Astrocyte (in vitro differentiated cells and primary cell): ENCODE data around the gene CHRM2. TPM values are rescaled to one million over a fixed set of nuclear protein-coding genes. Genes with fewer than 3 reads are reported as not detected.

Experiments used
- DNase-seq: peaks from one replicate; pipeline ENCODE4 v3.0.0-alpha.2; 2010; ENCODE audit warnings: low read depth
- FAIRE-seq: peaks from 2 replicates; lab custom pipeline; 2011; peaks lifted over from hg19 to GRCh38; lab: Jason Lieb, UNC
- H2AFZ ChIP-seq: 2 replicates; pipeline ENCODE4 v1.6.0; 2012; ENCODE audit warnings: low read depth, low read length, inconsistent platforms
- H3K27ac ChIP-seq: 2 replicates; pipeline ENCODE4 v1.5.1; 2011; ENCODE audit warnings: low read depth, low read length, inconsistent platforms
- H3K27me3 ChIP-seq: 2 replicates; pipeline ENCODE4 v1.6.0; 2011; ENCODE audit warnings: low read length, inconsistent platforms; ENCODE audit not compliant: insufficient read depth
- H3K36me3 ChIP-seq: 2 replicates; pipeline ENCODE4 v1.5.1; 2011; ENCODE audit warnings: low read length, inconsistent platforms; ENCODE audit not compliant: insufficient read depth
- H3K4me1 ChIP-seq: 2 replicates; pipeline ENCODE4 v1.5.1; 2011; ENCODE audit warnings: low read length, inconsistent platforms; ENCODE audit not compliant: insufficient read depth
- H3K4me2 ChIP-seq: 2 replicates; pipeline ENCODE4 v1.6.0; 2012; ENCODE audit warnings: low read length, inconsistent platforms
- H3K4me3 ChIP-seq: 2 replicates; pipeline ENCODE4 v1.5.1; 2011; ENCODE audit warnings: low read depth, mild to moderate bottlenecking, low read length, inconsistent platforms; ENCODE audit not compliant: insufficient read depth
- H3K79me2 ChIP-seq: 2 replicates; pipeline ENCODE4 v1.6.0; 2012; ENCODE audit warnings: mild to moderate bottlenecking, low read length, inconsistent platforms; ENCODE audit not compliant: insufficient read depth
- H3K9ac ChIP-seq: 2 replicates; pipeline ENCODE4 v1.6.0; 2012; ENCODE audit warnings: mild to moderate bottlenecking, low read length, inconsistent platforms
- H3K9me3 ChIP-seq: 2 replicates; pipeline ENCODE4 v1.5.1; 2012; ENCODE audit warnings: low read depth, mild to moderate bottlenecking, low read length, inconsistent platforms; ENCODE audit not compliant: insufficient read depth
- H4K20me1 ChIP-seq: 2 replicates; pipeline ENCODE4 v1.6.0; 2012; ENCODE audit warnings: low read length, inconsistent platforms; ENCODE audit not compliant: insufficient read depth
- H3K27ac Mint-ChIP-seq: one replicate; pipeline ENCODE4 v1.8.0; 2021; ENCODE audit warnings: mild to moderate bottlenecking, mixed read lengths; ENCODE audit not compliant: unreplicated experiment
- H3K27me3 Mint-ChIP-seq: one replicate; pipeline ENCODE4 v1.8.0; 2021; ENCODE audit warnings: low read depth, mixed read lengths; ENCODE audit not compliant: unreplicated experiment
- H3K36me3 Mint-ChIP-seq: one replicate; pipeline ENCODE4 v1.8.0; 2021; ENCODE audit warnings: low read depth, mixed read lengths; ENCODE audit not compliant: unreplicated experiment
- H3K4me1 Mint-ChIP-seq: one replicate; pipeline ENCODE4 v1.8.0; 2021; ENCODE audit warnings: low read depth, mixed read lengths; ENCODE audit not compliant: unreplicated experiment
- H3K4me3 Mint-ChIP-seq: one replicate; pipeline ENCODE4 v1.8.0; 2021; ENCODE audit warnings: mild to moderate bottlenecking, moderate library complexity, mixed read lengths; ENCODE audit not compliant: unreplicated experiment
- H3K9me3 Mint-ChIP-seq: one replicate; pipeline ENCODE4 v1.8.0; 2021; ENCODE audit warnings: mild to moderate bottlenecking, mixed read lengths; ENCODE audit not compliant: unreplicated experiment
- CTCF ChIP-seq: IDR thresholded peaks from 2 replicates; pipeline ENCODE4 v1.5.1; 2011; ENCODE audit warnings: low read depth, mild to moderate bottlenecking, inconsistent platforms, low read length, moderate library complexity; ENCODE audit not compliant: insufficient read depth
- EZH2 ChIP-seq: IDR thresholded peaks from 2 replicates; pipeline ENCODE4 v1.6.1; 2012; ENCODE audit warnings: mild to moderate bottlenecking, low read length, inconsistent platforms; ENCODE audit not compliant: insufficient read depth
- total RNA-seq: library from RNA; stranded (reverse); gene quantifications from 2 replicates; pipeline ENCODE4 v1.2.1, GENCODE V29; 2021

Gene CHRM2
- total RNA-seq, 1 donor from 2014 or later, result not detected

DNA sequence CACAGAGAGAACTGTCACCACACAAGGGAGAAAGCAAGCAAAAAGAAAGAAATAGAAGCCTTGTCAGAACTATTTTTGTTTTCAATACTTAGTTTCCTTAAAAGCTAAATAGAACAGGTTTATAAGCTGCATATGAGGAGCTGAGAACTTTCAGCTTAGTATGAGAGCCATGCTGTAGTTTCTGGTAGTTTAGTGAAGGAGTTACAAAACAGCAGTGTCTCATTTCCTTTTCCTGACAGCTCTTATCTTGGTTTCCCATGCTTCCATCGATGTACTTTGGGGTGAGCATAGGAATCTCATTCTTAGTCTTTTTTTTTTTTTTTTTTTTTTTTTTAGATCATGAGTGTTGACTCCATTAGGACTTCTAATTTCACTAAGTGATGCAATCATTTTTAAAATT, 8.6 kb upstream of the CHRM2 start:
- peak; percentile 17 for DNase-seq
- no peak overlapping the region for H3K27ac Mint-ChIP-seq
- Histone ChIP-seq H3K4me2 (no peak overlapping the region), H3K79me2 (no peaks in the 10 kb centered on the region), H3K36me3 (no peaks in the 10 kb centered on the region), H3K9ac (no peak overlapping the region), H3K27ac (no peak overlapping the region), H4K20me1 (no peaks in the 10 kb centered on the region), H3K27me3 (peaks cover 12% of the 10 kb centered on the region), H2AFZ (no peak overlapping the region), H3K9me3 (no peaks in the 10 kb centered on the region), H3K4me1 (no peaks in the 10 kb centered on the region), H3K4me3 (no peak overlapping the region)
- no peak for TF ChIP-seq EZH2
- TF ChIP-seq CTCF, result no peak
- H3K27me3 Mint-ChIP-seq, result peaks cover 16% of the 10 kb centered on the region
- H3K9me3 Mint-ChIP-seq, result no peaks in the 10 kb centered on the region
- H3K36me3 Mint-ChIP-seq, result no peaks in the 10 kb centered on the region
- H3K4me3 Mint-ChIP-seq, result no peak overlapping the region
- no peaks in the 10 kb centered on the region for H3K4me1 Mint-ChIP-seq
- no peak for FAIRE-seq

DNA sequence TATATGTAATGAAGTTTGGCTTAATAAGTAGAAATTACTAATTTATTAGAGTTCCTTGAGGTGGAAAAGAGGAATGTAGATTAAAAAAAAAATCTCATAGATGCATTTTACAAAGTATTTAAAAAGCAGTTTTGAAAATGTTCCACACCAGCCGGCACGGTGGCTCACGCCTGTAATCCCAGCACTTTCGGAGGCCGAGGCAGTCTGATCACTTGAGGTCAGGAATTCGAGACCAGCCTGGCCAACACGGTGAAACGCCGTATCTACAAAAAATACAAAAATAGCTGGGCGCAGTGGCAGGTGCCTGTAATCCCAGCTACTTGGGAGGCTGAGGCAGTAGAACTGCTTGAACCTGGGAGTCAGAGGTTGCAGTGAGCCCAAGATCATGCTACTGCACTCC, 3.2 kb upstream of the CHRM2 start:
- no peak overlapping the region for H3K27ac Mint-ChIP-seq
- no peak overlapping the region for H3K4me2 ChIP-seq
- no peaks in the 10 kb centered on the region for H3K36me3 ChIP-seq
- H3K79me2 ChIP-seq, result no peaks in the 10 kb centered on the region
- FAIRE-seq (no peak), DNase-seq (no peak)
- H3K4me1 Mint-ChIP-seq, result peaks cover 10% of the 10 kb centered on the region
- H3K4me1 ChIP-seq, result peaks cover 21% of the 10 kb centered on the region
- no peak overlapping the region for H3K4me3 Mint-ChIP-seq
- H3K36me3 Mint-ChIP-seq, result no peaks in the 10 kb centered on the region
- H4K20me1 ChIP-seq, result no peaks in the 10 kb centered on the region
- no peak overlapping the region for H3K9ac ChIP-seq
- peaks cover 33% of the 10 kb centered on the region for H3K27me3 ChIP-seq
- no peaks in the 10 kb centered on the region for H3K9me3 ChIP-seq
- peaks cover 51% of the 10 kb centered on the region for H3K27me3 Mint-ChIP-seq
- no peak overlapping the region for H3K4me3 ChIP-seq
- no peak overlapping the region for H2AFZ ChIP-seq
- TF ChIP-seq EZH2, result no peak
- TF ChIP-seq CTCF, result no peak
- H3K27ac ChIP-seq, result no peak overlapping the region
- no peaks in the 10 kb centered on the region for H3K9me3 Mint-ChIP-seq

DNA sequence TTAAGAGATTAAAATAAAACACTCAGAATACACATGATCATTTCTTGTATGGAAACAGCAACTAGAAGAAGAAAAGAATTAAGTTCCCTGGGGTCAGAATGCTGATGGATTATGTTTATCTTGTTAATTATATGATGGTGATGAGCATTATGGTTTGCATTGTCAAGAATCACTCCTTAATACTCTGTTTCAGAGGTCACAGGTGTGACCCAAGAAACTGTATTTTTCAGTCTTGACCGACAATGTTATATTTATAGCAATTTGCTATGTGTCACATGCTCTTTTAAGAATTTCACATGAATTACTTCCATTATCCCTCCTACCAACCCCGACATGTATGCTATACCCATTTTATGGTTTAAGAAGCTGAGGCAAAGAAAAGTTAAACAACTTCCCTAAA, 2.7 kb upstream of the CHRM2 start:
- H3K36me3 Mint-ChIP-seq, result no peaks in the 10 kb centered on the region
- H3K4me2 ChIP-seq, result no peak overlapping the region
- no peak for DNase-seq
- H3K9ac ChIP-seq, result no peak overlapping the region
- peaks cover 21% of the 10 kb centered on the region for H3K4me1 ChIP-seq
- peaks cover 13% of the 10 kb centered on the region for H3K4me1 Mint-ChIP-seq
- no peaks in the 10 kb centered on the region for H3K79me2 ChIP-seq
- H2AFZ ChIP-seq, result no peak overlapping the region
- H3K4me3 ChIP-seq, result no peak overlapping the region
- H3K27me3 Mint-ChIP-seq, result peaks cover 56% of the 10 kb centered on the region
- H3K27ac Mint-ChIP-seq, result no peak overlapping the region
- TF ChIP-seq CTCF, result no peak
- no peak for TF ChIP-seq EZH2
- H3K9me3 ChIP-seq, result no peaks in the 10 kb centered on the region
- no peaks in the 10 kb centered on the region for H3K36me3 ChIP-seq
- H4K20me1 ChIP-seq, result no peaks in the 10 kb centered on the region
- H3K9me3 Mint-ChIP-seq, result no peaks in the 10 kb centered on the region
- no peak for FAIRE-seq
- no peak overlapping the region for H3K4me3 Mint-ChIP-seq
- no peak overlapping the region for H3K27ac ChIP-seq
- H3K27me3 ChIP-seq, result peaks cover 38% of the 10 kb centered on the region
